SH-SY5Y (cell line): Measurements from ENCODE around the gene BOK.

Source experiments
- GATA2 ChIP-seq: IDR thresholded peaks from 2 replicates; pipeline ENCODE4 v1.6.1; 2011; ENCODE audit warnings: mild to moderate bottlenecking, low read depth, low read length
- GATA3 ChIP-seq: IDR thresholded peaks from 2 replicates; pipeline ENCODE4 v1.6.1; 2011; ENCODE audit warnings: low read depth, mild to moderate bottlenecking, low read length, moderate library complexity

DNA sequence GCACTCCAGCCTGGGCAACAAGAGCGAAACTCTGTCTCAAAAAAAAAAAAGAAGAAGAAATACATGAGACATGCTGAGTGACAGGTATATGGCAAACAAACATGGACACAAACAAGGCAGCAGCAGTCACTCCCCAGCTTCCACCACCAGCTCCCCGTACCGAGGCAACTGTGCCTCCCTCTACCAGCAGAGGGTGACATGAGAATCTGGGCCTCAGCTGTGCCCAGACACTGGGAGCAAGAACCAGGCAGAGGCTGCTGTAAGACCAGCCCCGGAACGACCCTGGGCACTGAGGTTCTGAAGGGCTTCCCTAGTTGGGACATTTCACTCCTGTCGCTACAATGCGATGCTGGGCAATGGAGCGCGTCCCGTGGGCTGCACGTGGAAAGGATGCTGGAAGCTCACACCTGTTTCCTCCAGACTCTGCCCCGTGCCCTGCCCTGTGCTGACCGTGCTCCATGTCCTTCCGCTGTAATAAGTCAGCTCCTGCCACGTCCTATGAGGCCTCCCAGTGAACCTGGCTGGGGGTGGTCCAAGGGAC is 37.1 kb downstream of the BOK start:
- TF ChIP-seq GATA3 (no peak), GATA2 (no peak)
